ENCODE measurements around the gene CFP. TPM values are rescaled to one million over a fixed set of nuclear protein-coding genes. Genes with fewer than 3 reads are reported as not detected.
"Not testable (repeated sequence)": the region's sequence is repeated elsewhere in the genome, so short reads cannot be mapped to it uniquely, and the experiment has no call there.

Gene CFP
- under 1 TPM; 0.05 to 0.28 (median 0.13) TPM for total RNA-seq (2021; fragmentation: NEBNext Ultra II Directional; extraction: Animal tissue kit (Norgen Biotek cat#: 25700))
- long read RNA-seq: 0 reads

- Mint-ChIP-seq H3K9me3 (no peaks in the 10 kb centered on the region), H3K4me3 (no peak within 1 kb of the TSS), H3K27ac (no peak within 1 kb of the TSS), H3K27me3 (ENCODE audit: insufficient read depth) (no peaks in the 10 kb centered on the region; the same call in 1 of the 2 replicates), H3K4me1 (ENCODE audit: low read depth) (no peaks in the 10 kb centered on the region), H3K36me3 (ENCODE audit: low read depth) (no peaks in the 10 kb centered on the region; the same call in 1 of the 2 replicates)
- DNase-seq: no peak
- TF ChIP-seq, protein P1, sequence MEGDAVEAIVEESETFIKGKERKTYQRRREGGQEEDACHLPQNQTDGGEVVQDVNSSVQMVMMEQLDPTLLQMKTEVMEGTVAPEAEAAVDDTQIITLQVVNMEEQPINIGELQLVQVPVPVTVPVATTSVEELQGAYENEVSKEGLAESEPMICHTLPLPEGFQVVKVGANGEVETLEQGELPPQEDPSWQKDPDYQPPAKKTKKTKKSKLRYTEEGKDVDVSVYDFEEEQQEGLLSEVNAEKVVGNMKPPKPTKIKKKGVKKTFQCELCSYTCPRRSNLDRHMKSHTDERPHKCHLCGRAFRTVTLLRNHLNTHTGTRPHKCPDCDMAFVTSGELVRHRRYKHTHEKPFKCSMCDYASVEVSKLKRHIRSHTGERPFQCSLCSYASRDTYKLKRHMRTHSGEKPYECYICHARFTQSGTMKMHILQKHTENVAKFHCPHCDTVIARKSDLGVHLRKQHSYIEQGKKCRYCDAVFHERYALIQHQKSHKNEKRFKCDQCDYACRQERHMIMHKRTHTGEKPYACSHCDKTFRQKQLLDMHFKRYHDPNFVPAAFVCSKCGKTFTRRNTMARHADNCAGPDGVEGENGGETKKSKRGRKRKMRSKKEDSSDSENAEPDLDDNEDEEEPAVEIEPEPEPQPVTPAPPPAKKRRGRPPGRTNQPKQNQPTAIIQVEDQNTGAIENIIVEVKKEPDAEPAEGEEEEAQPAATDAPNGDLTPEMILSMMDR (IDR thresholded peaks at IDR 0.05): no peak
Observed at GRCh38 chrX:47629419-47630200, at the start of gene CFP. TSS of gene CFP (minus strand) at chrX:47629930. CDS start at chrX:47629844, 86 bp downstream.

- not testable (repeated sequence) for H3K27ac Mint-ChIP-seq; H3K27me3 Mint-ChIP-seq (ENCODE audit: insufficient read depth); H3K9me3 Mint-ChIP-seq; H3K36me3 Mint-ChIP-seq (ENCODE audit: low read depth); DNase-seq; H3K4me3 Mint-ChIP-seq; H3K4me1 Mint-ChIP-seq (ENCODE audit: low read depth)
Observed at GRCh38 chrX:47675959-47676859, 46.5 kb upstream of the CFP start.

- no peak for DNase-seq
- Mint-ChIP-seq H3K27me3 (ENCODE audit: insufficient read depth) (peaks cover 3% of the 10 kb centered on the region; the same call in 1 of the 2 replicates), H3K36me3 (ENCODE audit: low read depth) (no peaks in the 10 kb centered on the region), H3K27ac (no peak overlapping the region), H3K4me1 (ENCODE audit: low read depth) (no peaks in the 10 kb centered on the region), H3K4me3 (no peak overlapping the region), H3K9me3 (no peaks in the 10 kb centered on the region)
- TF ChIP-seq, protein P1 (IDR thresholded peaks at IDR 0.05): no peak
Observed at GRCh38 chrX:47674776-47675175, 45.0 kb upstream of the CFP start.

DNA sequence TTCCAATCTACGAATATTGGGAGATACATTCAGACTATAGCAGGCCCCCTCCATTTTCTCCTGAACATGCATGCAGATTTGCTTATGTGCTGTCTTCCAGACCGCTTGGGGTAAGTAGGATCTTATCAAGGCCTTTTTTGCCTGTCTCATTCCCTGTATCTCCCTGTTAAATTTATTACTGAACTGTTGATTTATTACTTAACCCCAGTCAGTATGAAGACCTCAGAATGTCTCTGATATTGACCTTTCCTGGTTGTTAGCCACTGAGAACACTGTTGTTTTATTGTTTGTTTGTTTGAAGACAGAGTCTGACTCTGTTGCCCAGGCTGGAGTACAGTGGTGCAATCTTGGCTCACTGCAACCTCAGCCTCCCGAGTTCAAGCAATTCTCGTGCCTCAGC lies 36.1 kb upstream of the CFP start:
- peaks cover 26% of the 10 kb centered on the region for H3K4me1 Mint-ChIP-seq (ENCODE audit: low read depth)

DNA sequence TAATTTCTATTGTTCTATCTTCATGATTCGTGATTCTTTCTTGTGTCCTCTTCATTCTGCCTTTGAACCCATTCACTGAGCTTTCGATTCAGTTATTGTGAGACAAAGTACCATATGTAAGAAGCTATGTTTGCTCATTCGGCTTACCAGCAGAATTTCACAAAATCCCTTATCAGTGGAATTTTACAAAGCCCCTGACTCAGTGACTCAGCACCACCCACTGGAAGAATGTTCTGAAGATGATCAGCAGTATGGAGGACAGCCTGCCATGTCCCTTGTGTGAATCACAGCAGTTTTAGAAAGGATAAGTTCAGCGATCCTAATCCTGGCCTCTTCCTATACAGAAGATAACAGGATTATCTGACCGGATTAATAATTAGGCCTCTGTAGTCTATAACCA lies 35.0 kb upstream of the CFP start:
- Mint-ChIP-seq H3K9me3 (no peaks in the 10 kb centered on the region), H3K27me3 (ENCODE audit: insufficient read depth) (no peaks in the 10 kb centered on the region; the same call in 1 of the 2 replicates), H3K36me3 (ENCODE audit: low read depth) (peaks cover 5% of the 10 kb centered on the region; the same call in 1 of the 2 replicates), H3K4me3 (no peak overlapping the region), H3K27ac (peak overlapping the region; percentile 1; the same call in 1 of the 2 replicates), H3K4me1 (ENCODE audit: low read depth) (peaks cover 26% of the 10 kb centered on the region)
- TF ChIP-seq, protein P1 (IDR thresholded peaks at IDR 0.05): no peak
- DNase-seq: no peak

More for the DNA sequence above, 36.1 kb upstream of the CFP start:
- H3K27me3 Mint-ChIP-seq (ENCODE audit: insufficient read depth); H3K27ac Mint-ChIP-seq; H3K9me3 Mint-ChIP-seq; H3K4me3 Mint-ChIP-seq; DNase-seq; H3K36me3 Mint-ChIP-seq (ENCODE audit: low read depth): not testable (repeated sequence)

GRCh38 chrX:47662144-47662657 lies 32.5 kb upstream of the CFP start:
- DNase-seq: peak; percentile 94
- Mint-ChIP-seq H3K27ac (peak overlapping the region; percentile 96), H3K9me3 (no peaks in the 10 kb centered on the region), H3K36me3 (ENCODE audit: low read depth) (peaks cover 10% of the 10 kb centered on the region; the same call in 1 of the 2 replicates), H3K27me3 (ENCODE audit: insufficient read depth) (no peaks in the 10 kb centered on the region; the same call in 1 of the 2 replicates), H3K4me1 (ENCODE audit: low read depth) (peaks cover 32% of the 10 kb centered on the region), H3K4me3 (peak overlapping the region; percentile 73)
- TF ChIP-seq, protein P1 (IDR thresholded peaks at IDR 0.05): no peak

Data from HFFc6 (cell line).